ENCODE data around the gene CUTA.
A peak's percentile ranks its signal among the peaks of the same experiment; 100 is the strongest.

Gene CUTA

GRCh38 chr6:33417903-33418689 is at the start of gene CUTA:
Gene CUTA, minus strand, starts transcription at chr6:33418107. Its CDS starts 107 bp downstream, at chr6:33418000.
- TF ChIP-seq CTCF (IDR thresholded peaks at IDR 0.05), result peak; percentile 49

- no peak for TF ChIP-seq CTCF (IDR thresholded peaks at IDR 0.05)
Measured at GRCh38 chr6:33467091-33467490, 49.2 kb upstream of the CUTA start.

GRCh38 chr6:33466075-33466735 is 48.3 kb upstream of the CUTA start:
- TF ChIP-seq CTCF (IDR thresholded peaks at IDR 0.05), result no peak

GRCh38 chr6:33459226-33459625 is 41.3 kb upstream of the CUTA start:
- no peak for TF ChIP-seq CTCF (IDR thresholded peaks at IDR 0.05)

GRCh38 chr6:33458676-33459075 is 40.8 kb upstream of the CUTA start:
- TF ChIP-seq CTCF (IDR thresholded peaks at IDR 0.05), result no peak

- no peak for TF ChIP-seq CTCF (IDR thresholded peaks at IDR 0.05)
Measured at GRCh38 chr6:33456156-33456555, 38.2 kb upstream of the CUTA start.

GRCh38 chr6:33455051-33455450 is 37.1 kb upstream of the CUTA start:
- TF ChIP-seq CTCF (IDR thresholded peaks at IDR 0.05), result no peak
